SK-N-MC (cell line): Measurements from ENCODE around the gene EIF3B.

ENCODE experiments used
- EZH2 ChIP-seq: fragments of 200-600 bp; sonication (generic); IDR thresholded peaks from one replicate; pipeline ENCODE4 v1.6.1; 2017; ENCODE audit warnings: antibody characterized with exemption
- POLR2AphosphoS5 ChIP-seq: IDR thresholded peaks from 2 replicates; pipeline ENCODE4 v1.6.1; 2012; ENCODE audit warnings: mild to moderate bottlenecking, low read depth, low read length, borderline replicate concordance

- TF ChIP-seq POLR2AphosphoS5: no peak
- TF ChIP-seq EZH2: no peak
These were observed 14.5 kb downstream of the EIF3B start for GRCh38 chr7:2369139-2369538.
